Measurements from ENCODE around the gene TTC19. TPM values are rescaled to one million over a fixed set of nuclear protein-coding genes. Genes with fewer than 3 reads are reported as not detected.
A peak's percentile ranks its signal among the peaks of the same experiment; 100 is the strongest.
"Not testable (repeated sequence)": the region's sequence is repeated elsewhere in the genome, so short reads cannot be mapped to it uniquely, and the experiment has no call there.

The TTC19 gene
- total RNA-seq, 1 donor from 2014 or later = 21.9 TPM

DNA sequence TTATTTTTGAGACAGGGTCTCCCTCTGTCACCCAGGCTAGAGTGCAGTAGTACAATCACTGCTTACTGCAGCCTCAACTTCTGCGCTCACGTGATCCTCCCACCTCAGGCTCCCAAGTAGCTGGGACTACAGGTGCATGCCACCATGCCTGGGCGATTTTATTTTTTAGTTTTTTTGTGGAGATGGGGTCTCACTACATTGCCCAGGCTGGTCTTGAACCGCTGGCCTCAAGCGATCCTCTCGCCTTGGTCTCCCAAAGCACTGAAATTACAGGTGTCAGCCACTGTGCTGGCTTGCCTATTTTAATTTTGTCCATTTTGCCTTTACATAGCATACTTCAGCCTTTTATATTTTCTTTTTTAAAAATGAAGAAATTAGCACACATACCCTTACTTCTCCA, 51.2 kb downstream of the TTC19 start:
- Histone ChIP-seq H3K27ac (ENCODE audit: low read depth, low read length) (no peak overlapping the region), H3K4me2 (ENCODE audit: low read length) (no peak overlapping the region), H3K9ac (ENCODE audit: low read length) (no peak overlapping the region), H3K27me3 (ENCODE audit: insufficient read depth, low read length) (no peaks in the 10 kb centered on the region), H3K4me3 (ENCODE audit: insufficient read depth, low read depth, low read length) (no peak overlapping the region), H2AFZ (ENCODE audit: low read depth, low read length) (no peak overlapping the region), H3K79me2 (ENCODE audit: insufficient read depth, low read length) (peaks cover 51% of the 10 kb centered on the region), H3K4me1 (ENCODE audit: insufficient read depth, low read length) (no peaks in the 10 kb centered on the region), H3K36me3 (ENCODE audit: insufficient read depth, low read length) (peaks cover 36% of the 10 kb centered on the region), H4K20me1 (ENCODE audit: insufficient read depth, low read length) (peaks cover 22% of the 10 kb centered on the region), H3K9me3 (ENCODE audit: insufficient read depth, low read depth, low read length) (no peaks in the 10 kb centered on the region)
- TF ChIP-seq, protein P1, sequence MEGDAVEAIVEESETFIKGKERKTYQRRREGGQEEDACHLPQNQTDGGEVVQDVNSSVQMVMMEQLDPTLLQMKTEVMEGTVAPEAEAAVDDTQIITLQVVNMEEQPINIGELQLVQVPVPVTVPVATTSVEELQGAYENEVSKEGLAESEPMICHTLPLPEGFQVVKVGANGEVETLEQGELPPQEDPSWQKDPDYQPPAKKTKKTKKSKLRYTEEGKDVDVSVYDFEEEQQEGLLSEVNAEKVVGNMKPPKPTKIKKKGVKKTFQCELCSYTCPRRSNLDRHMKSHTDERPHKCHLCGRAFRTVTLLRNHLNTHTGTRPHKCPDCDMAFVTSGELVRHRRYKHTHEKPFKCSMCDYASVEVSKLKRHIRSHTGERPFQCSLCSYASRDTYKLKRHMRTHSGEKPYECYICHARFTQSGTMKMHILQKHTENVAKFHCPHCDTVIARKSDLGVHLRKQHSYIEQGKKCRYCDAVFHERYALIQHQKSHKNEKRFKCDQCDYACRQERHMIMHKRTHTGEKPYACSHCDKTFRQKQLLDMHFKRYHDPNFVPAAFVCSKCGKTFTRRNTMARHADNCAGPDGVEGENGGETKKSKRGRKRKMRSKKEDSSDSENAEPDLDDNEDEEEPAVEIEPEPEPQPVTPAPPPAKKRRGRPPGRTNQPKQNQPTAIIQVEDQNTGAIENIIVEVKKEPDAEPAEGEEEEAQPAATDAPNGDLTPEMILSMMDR (IDR thresholded peaks at IDR 0.05; ENCODE audit: insufficient read depth, low read depth, low read length) = no peak
- no peak for TF ChIP-seq EZH2 (IDR thresholded peaks at IDR 0.05; ENCODE audit: insufficient read depth, low read length)
- Mint-ChIP-seq H3K27ac (ENCODE audit: unreplicated experiment) (no peak overlapping the region), H3K4me3 (ENCODE audit: unreplicated experiment) (no peak overlapping the region), H3K9me3 (ENCODE audit: unreplicated experiment) (no peaks in the 10 kb centered on the region), H3K27me3 (ENCODE audit: low read depth, unreplicated experiment) (no peaks in the 10 kb centered on the region), H3K4me1 (ENCODE audit: low read depth, unreplicated experiment) (peaks cover 2% of the 10 kb centered on the region), H3K36me3 (ENCODE audit: low read depth, unreplicated experiment) (peaks cover 46% of the 10 kb centered on the region)
- DNase-seq (ENCODE audit: low read depth) = no peak
- no peak for FAIRE-seq

DNA sequence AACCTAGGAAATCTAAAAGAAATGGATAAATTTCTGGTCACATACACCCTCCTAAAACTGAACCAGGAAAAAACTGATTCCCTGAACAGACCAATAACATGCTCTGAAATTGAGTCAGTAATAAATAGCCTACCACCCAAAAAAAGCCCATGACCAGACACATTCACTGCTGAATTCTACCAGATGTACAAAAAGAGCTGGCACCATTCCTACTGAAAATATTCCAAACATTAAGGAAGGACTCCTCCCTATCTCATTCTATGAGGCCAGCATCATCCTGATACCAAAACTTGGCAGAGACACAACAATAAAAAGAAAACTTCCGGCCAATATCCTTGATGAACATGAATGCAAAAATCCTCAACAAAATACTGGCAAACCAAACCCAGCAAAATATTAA, 52.9 kb downstream of the TTC19 start:
- Mint-ChIP-seq H3K36me3 (ENCODE audit: low read depth, unreplicated experiment) (peaks cover 34% of the 10 kb centered on the region), H3K27ac (ENCODE audit: unreplicated experiment) (no peak overlapping the region), H3K9me3 (ENCODE audit: unreplicated experiment) (no peaks in the 10 kb centered on the region), H3K4me3 (ENCODE audit: unreplicated experiment) (no peak overlapping the region), H3K4me1 (ENCODE audit: low read depth, unreplicated experiment) (no peaks in the 10 kb centered on the region), H3K27me3 (ENCODE audit: low read depth, unreplicated experiment) (no peaks in the 10 kb centered on the region)
- no peak overlapping the region for H2AFZ ChIP-seq (ENCODE audit: low read depth, low read length)
- peaks cover 32% of the 10 kb centered on the region for H3K36me3 ChIP-seq (ENCODE audit: insufficient read depth, low read length)
- H3K4me1 ChIP-seq (ENCODE audit: insufficient read depth, low read length) = no peaks in the 10 kb centered on the region
- H3K4me3 ChIP-seq (ENCODE audit: insufficient read depth, low read depth, low read length) = no peak overlapping the region
- peak; percentile 36 for DNase-seq (ENCODE audit: low read depth)
- H3K27me3 ChIP-seq (ENCODE audit: insufficient read depth, low read length) = no peaks in the 10 kb centered on the region
- H3K9me3 ChIP-seq (ENCODE audit: insufficient read depth, low read depth, low read length) = no peaks in the 10 kb centered on the region
- H3K4me2 ChIP-seq (ENCODE audit: low read length) = no peak overlapping the region
- TF ChIP-seq EZH2 (IDR thresholded peaks at IDR 0.05; ENCODE audit: insufficient read depth, low read length) = no peak
- TF ChIP-seq, protein P1 (IDR thresholded peaks at IDR 0.05; ENCODE audit: insufficient read depth, low read depth, low read length) = no peak
- H4K20me1 ChIP-seq (ENCODE audit: insufficient read depth, low read length) = peaks cover 15% of the 10 kb centered on the region
- FAIRE-seq = no peak
- H3K9ac ChIP-seq (ENCODE audit: low read length) = no peak overlapping the region
- H3K27ac ChIP-seq (ENCODE audit: low read depth, low read length) = no peak overlapping the region
- H3K79me2 ChIP-seq (ENCODE audit: insufficient read depth, low read length) = peaks cover 51% of the 10 kb centered on the region

DNA sequence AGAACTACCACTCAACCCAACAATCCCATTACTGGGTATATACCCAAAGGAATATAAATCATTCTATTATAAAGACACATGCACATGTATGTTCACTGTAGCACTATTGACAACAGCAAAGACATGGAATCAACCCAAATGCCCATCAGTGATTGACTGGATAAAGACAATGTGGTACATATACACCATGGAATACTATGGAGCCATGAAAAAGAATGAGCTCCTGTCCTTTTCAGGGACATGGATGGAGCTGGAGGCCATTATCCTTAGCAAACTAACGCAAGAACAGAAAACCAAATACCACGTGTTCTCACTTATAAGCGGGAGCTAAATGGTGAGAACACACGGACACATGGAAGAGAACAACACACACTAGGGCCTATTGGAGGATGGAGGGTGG, 55.5 kb downstream of the TTC19 start:
- H4K20me1 ChIP-seq (ENCODE audit: insufficient read depth, low read length); H3K4me2 ChIP-seq (ENCODE audit: low read length); H3K27ac Mint-ChIP-seq (ENCODE audit: unreplicated experiment); H3K9ac ChIP-seq (ENCODE audit: low read length); H3K27me3 Mint-ChIP-seq (ENCODE audit: low read depth, unreplicated experiment); DNase-seq (ENCODE audit: low read depth); H3K9me3 ChIP-seq (ENCODE audit: insufficient read depth, low read depth, low read length); H3K4me3 ChIP-seq (ENCODE audit: insufficient read depth, low read depth, low read length); H2AFZ ChIP-seq (ENCODE audit: low read depth, low read length); FAIRE-seq; H3K4me3 Mint-ChIP-seq (ENCODE audit: unreplicated experiment); H3K27me3 ChIP-seq (ENCODE audit: insufficient read depth, low read length); H3K27ac ChIP-seq (ENCODE audit: low read depth, low read length); H3K9me3 Mint-ChIP-seq (ENCODE audit: unreplicated experiment); H3K4me1 ChIP-seq (ENCODE audit: insufficient read depth, low read length); H3K4me1 Mint-ChIP-seq (ENCODE audit: low read depth, unreplicated experiment): not testable (repeated sequence)
- H3K36me3 Mint-ChIP-seq (ENCODE audit: low read depth, unreplicated experiment) = peaks cover 40% of the 10 kb centered on the region
- Histone ChIP-seq H3K79me2 (ENCODE audit: insufficient read depth, low read length) (peaks cover 48% of the 10 kb centered on the region), H3K36me3 (ENCODE audit: insufficient read depth, low read length) (peaks cover 40% of the 10 kb centered on the region)
